Measurements from ENCODE around the gene S100A7A.

Gene S100A7A

DNA sequence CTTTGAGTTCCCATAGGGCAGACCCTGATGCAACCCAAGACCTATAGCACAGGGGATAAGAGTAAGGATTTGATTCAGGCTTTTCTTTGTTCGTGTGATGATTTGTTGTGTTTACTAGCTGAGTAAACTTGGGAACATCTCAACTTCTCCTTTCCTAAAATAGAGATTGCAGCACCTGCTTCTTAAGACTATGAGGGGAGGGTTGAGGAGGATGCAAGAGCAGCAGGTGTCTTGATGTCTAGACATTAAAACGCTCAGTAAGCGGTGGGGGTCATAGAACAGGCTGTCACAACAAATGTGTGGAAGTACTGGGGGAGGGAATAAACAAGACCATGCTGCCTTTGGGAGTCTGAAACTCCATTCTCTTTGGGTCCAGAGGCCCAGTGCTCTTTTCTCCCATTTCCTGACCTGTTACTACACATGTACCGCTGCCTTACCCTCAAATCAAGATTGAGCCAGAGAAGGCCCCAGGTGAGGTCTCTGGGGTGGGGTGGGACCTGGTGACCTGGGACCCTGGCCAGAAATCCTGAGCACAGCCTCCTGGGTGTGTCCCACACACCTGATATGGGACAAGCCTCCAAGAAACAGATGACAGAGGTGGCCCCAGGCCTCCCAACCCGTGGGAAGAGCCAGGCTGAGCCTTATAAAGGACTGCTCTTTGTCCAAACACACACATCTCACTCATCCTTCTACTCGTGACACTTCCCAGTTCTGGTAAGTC is at the start of gene S100A7A:
TSS of gene S100A7A (plus strand) at position 671 of the 721 bp plus-strand sequence. CDS start 1,563 bp downstream, outside the sequence.
- no peak for DNase-seq (ENCODE audit: low read depth in 2 of 2)

DNA sequence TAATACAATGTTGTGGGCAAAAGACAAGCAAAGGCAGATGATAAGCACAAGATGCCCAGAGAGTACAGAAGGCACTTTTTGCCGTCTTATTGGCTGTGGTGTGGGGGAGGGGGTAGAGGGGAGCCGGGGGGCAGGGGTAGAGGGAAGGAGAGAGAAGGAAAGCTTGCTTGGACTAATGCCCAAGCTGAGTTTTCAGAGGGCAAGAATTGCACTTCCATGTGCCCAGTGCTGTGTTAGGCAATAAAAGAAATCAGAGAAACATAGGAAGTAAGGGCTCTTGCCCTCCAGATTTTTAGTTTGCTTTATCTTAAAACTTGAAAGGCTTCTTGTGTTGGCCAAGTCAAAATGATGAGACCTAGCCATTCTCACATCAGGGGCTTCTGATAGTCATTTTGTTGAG is 49.2 kb upstream of the S100A7A start:
- DNase-seq (ENCODE audit: low read depth in 2 of 2), result no peak

GRCh38 chr1:153368495-153368894 is 47.8 kb upstream of the S100A7A start:
- DNase-seq (ENCODE audit: low read depth in 2 of 2), result no peak

DNA sequence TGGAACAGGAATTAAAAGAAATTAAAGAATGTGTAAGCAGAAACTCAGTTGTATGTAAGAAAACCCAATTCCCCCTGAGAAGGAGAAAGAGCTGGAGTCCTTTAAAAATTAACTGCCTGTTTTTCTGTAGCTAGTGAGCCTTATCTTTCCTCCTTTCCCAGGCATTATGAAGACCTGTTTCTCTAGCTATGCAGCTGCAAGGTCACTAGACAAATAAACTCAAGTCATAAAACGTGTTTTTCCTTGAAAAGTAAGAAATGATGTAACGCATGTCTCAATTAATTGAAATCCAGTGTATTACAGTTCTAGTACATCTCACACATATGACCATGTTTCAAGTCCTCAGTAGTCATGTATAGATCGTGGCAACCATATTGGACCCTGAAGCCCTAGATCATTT is 46.2 kb upstream of the S100A7A start:
- DNase-seq (ENCODE audit: low read depth in 2 of 2), result no peak

GRCh38 chr1:153371231-153371630 is 45.1 kb upstream of the S100A7A start:
- no peak for DNase-seq (ENCODE audit: low read depth in 2 of 2)

GRCh38 chr1:153372571-153372970 is 43.7 kb upstream of the S100A7A start:
- no peak for DNase-seq (ENCODE audit: low read depth in 2 of 2)

GRCh38 chr1:153374071-153374470 is 42.2 kb upstream of the S100A7A start:
- DNase-seq (ENCODE audit: low read depth in 2 of 2), result no peak

DNA sequence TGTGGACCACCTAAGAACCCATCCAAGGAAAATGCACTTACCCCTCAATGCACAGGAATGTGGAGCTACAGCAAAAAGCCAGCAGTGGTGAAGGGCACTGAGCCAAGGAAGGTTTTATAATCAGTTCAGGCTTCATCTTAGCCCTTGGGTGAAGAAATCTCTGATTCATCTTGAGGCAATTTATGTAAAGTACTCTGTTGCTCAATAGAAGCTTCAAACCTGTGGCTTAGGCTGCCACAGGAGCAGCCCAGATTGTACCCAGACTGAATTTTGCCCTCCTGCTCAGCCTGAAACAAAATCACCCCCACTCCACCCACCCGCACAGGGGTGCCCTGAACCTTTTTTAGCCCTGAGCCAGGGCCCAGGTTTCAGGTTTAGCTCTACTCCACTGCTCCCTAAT is 40.8 kb upstream of the S100A7A start, which contains the start of gene S100A12:
TSS of gene S100A12 (minus strand) at position 111 of the 400 bp plus-strand sequence. CDS start 1,029 bp downstream, outside the sequence.
- no peak for DNase-seq (ENCODE audit: low read depth in 2 of 2)

GRCh38 chr1:153379591-153379990 is 36.7 kb upstream of the S100A7A start:
- no peak for DNase-seq (ENCODE audit: low read depth in 2 of 2)

- DNase-seq (ENCODE audit: low read depth in 2 of 2), result no peak
These were observed 35.6 kb upstream of the S100A7A start for GRCh38 chr1:153380711-153381110.

GRCh38 chr1:153384958-153385580 is 31.3 kb upstream of the S100A7A start:
- DNase-seq (ENCODE audit: low read depth in 2 of 2), result no peak

GRCh38 chr1:153386500-153386901 is 29.8 kb upstream of the S100A7A start:
- DNase-seq (ENCODE audit: low read depth in 2 of 2), result no peak

GRCh38 chr1:153387001-153387400 is 29.3 kb upstream of the S100A7A start:
- DNase-seq (ENCODE audit: low read depth in 2 of 2), result no peak

DNA sequence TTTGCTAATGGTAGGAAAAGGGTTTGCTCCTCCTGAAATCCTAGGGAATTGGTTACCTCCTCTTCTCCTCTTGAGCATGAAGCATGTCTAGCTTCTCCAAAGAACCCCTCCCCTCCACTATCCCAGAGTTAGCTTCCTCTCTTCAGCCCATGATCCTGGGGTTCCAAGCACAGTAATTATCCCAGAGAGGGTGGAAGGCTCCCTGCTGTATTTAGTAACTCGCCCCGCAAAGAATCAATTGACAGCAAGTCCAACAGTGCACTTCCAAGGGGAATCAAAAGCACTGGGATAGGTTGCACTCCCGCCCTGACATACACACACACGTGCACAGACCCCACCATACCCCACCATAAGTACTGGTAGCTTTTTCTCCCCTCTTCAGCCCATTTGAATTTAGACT is 28.5 kb upstream of the S100A7A start:
- DNase-seq (ENCODE audit: low read depth in 2 of 2), result no peak

GRCh38 chr1:153389401-153389800 is 26.9 kb upstream of the S100A7A start:
- DNase-seq (ENCODE audit: low read depth in 2 of 2), result no peak

DNA sequence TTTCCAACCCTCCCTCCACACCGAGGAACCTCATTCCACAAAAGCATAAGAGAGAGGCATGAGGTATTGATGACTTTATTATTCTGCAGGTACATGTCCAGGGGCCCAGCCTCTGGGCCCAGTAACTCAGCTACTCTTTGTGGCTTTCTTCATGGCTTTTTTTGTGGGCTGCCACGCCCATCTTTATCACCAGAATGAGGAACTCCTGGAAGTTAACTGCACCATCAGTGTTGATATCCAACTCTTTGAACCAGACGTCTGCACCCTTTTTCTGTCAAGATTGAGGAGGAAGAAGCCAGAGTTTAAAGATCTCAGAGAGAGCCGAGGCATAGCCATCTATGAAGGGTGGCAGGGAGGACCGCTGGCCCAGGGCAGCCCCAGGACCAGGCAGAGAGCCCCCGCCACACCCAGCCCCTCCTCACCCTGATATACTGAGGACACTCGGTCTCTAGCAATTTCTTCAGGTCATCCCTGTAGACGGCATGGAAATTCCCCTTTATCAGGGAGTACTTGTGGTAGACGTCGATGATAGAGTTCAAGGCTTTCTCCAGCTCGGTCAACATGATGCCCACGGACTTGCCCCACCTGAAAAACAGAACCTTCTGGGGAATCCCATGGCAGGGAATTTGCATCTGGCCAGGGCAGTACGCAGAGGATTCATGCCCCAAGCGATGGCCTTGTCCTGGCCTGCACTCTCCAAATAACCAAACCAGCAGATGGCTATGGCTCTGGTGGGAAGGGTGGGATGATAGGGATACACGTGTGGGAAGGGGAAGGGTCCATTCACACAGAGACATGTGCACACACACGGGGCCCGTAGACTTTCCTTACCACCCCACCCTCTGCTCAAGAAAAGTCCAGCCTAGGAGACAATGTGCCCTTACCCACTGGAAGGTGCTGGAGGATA is 26.1 kb upstream of the S100A7A start:
- DNase-seq (ENCODE audit: low read depth in 2 of 2), result no peak

GRCh38 chr1:153390938-153391710 is 25.2 kb upstream of the S100A7A start, which contains the start of gene S100A8:
S100A8 (minus strand) TSS chr1:153391073; CDS start chr1:153390535, 538 bp downstream.
- DNase-seq (ENCODE audit: low read depth in 2 of 2), result no peak

GRCh38 chr1:153392258-153392657 is 24.1 kb upstream of the S100A7A start:
- DNase-seq (ENCODE audit: low read depth in 2 of 2), result no peak

DNA sequence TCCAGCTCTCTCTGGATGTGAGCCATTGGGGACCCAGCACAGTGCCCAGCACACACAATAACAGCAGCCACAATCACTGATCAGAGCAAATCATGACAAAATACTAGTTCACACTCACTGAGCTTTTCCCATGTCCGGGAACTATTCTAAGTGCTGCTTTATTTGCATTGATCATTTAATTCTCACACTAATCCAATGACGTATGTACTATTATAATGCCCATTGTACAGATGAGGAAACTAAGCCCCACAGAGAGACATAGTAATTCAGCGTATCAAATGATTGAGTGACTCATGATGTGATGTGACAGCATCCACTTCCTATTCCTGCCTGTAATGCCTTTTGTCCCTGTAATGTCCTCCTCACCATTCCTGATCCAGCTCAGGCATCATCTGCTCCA is 23.5 kb upstream of the S100A7A start:
- DNase-seq (ENCODE audit: low read depth in 2 of 2), result no peak

- no peak for DNase-seq (ENCODE audit: low read depth in 2 of 2)
These were observed 22.4 kb upstream of the S100A7A start for GRCh38 chr1:153393926-153394325.

DNA sequence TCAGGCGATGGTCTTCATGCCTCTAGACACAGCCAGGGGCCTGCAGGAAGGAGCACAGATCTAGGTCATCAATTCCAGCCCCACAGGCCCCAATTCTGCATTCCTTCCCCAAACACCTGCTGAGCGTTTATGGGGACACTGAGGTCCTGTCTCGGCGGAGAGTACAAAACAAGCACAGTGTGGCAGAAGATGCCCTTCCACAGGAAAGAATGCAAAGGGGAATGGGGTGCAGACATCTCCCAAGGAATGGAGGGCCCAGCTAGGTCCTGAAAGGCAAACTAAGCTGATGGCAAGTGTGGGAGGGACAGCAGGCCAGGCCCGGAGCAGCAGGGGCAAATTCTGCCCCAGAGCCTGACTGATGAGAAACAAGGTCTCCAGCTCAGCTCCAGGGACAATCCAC is 21.9 kb upstream of the S100A7A start:
- DNase-seq (ENCODE audit: low read depth in 2 of 2), result no peak
